ENCODE measurements around the gene IQCF2.

DNA sequence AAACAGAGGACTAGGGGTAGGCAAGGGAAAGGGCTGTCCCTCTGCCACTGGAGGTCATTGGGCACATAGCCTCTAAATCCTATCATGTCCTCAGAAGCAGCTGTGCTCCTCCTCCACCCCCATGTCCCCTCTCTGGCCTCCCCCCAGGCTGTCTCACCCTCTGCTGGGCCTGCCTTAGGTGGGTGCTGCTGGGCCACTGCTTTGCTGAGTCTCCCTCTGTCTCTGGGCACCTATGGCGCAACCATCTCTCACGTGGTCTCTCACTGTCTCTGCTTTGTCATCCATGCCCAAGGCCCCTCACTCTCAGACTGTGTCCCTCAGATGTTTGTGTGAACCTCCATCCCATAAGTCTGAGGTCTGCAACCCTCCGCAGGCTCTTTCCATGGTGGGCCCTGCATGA, 47.4 kb upstream of the IQCF2 start:
- TF ChIP-seq, protein P1, sequence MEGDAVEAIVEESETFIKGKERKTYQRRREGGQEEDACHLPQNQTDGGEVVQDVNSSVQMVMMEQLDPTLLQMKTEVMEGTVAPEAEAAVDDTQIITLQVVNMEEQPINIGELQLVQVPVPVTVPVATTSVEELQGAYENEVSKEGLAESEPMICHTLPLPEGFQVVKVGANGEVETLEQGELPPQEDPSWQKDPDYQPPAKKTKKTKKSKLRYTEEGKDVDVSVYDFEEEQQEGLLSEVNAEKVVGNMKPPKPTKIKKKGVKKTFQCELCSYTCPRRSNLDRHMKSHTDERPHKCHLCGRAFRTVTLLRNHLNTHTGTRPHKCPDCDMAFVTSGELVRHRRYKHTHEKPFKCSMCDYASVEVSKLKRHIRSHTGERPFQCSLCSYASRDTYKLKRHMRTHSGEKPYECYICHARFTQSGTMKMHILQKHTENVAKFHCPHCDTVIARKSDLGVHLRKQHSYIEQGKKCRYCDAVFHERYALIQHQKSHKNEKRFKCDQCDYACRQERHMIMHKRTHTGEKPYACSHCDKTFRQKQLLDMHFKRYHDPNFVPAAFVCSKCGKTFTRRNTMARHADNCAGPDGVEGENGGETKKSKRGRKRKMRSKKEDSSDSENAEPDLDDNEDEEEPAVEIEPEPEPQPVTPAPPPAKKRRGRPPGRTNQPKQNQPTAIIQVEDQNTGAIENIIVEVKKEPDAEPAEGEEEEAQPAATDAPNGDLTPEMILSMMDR (IDR thresholded peaks at IDR 0.05), result no peak
- TF ChIP-seq EP300 (IDR thresholded peaks at IDR 0.05), result no peak
- no peak for TF ChIP-seq POLR2A (IDR thresholded peaks at IDR 0.05)
- TF ChIP-seq POLR2AphosphoS5 (IDR thresholded peaks at IDR 0.05), result no peak
